GM21529 (cell line): ENCODE data around the gene MAPKBP1.

Source experiments
- ATAC-seq: cut with Tn5 transposase; IDR thresholded peaks from one replicate; pipeline ENCODE4 v1.9.1; 2021; ENCODE audit not compliant: unreplicated experiment

Gene MAPKBP1

DNA sequence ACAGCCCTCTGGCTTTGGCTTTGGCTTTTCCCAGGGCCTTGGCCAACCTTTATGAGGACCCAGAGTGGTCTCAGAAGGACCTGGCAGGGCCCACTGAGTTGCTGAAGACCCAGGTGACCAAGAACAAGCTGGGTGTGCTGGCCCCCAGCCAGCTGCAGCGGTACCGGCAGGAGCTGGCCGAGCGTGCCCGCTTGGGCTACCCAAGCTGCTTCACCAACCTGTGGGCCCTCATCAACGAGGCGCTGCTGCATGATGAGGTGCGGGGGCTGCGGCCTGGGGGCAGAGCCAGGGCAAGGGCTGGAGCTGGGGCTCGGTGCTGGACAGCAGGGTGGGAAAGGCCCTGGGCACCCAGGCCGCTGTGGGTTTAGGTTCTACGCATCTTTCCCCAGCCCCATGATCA is 70.5 kb downstream of the MAPKBP1 start:
- ATAC-seq = no peak

DNA sequence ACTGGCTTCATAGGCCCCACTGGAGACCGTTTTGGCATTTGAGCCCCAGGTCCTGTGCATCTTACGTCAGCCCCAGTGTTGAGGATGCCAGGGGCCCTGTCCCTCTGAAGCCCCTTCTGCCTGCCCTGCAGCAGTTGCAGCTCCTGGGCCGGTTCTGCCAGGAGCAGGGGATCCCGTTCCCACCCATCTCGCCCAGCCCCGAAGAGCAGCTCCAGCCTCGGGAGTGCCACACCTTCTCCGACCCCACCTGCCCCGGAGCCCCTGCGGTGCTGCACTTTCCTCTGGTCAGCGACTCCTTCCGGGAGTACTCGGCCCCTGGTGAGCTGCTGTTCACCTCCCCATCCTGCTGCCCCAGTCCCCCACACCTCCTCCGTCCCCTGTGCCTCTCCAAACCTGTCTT is 72.9 kb downstream of the MAPKBP1 start:
- no peak for ATAC-seq

DNA sequence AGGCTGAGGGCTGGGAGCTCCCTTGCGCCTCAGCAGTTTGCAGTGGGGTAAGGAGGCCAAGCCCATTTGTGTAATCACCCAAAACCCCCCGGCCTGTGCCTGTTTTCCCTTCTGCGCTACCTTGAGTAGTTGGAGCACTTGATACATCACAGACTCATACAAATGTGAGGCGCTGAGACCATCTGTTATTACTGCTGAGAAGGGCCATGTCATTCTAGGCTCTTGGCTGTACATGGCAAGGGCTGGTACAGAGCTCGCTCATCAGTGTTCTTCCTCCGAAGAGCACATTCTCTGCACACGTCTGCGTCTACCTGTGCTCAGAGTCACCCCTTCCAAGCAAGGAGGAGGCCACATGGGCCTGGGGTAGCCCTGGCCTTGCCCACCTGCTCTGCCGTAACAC is 73.7 kb downstream of the MAPKBP1 start:
- ATAC-seq = no peak

DNA sequence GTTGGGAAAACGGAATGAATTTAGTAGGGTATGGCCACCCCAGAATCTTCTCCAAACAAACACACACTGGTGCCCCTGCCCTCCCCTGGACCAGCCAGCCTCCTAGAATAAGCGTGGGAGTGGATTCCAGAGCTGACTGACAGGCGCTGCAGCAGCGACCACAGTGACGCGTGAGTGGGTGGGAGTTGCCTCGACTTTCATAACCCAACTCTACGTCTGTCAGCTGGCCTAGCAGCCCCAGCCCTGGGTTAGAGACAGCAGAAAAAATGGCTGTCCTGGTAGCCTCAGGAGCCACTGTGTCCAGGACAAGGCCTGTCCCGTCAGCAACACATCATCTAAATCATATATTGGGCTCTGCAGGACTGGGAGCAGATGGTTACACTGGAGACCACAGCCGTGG is 74.3 kb downstream of the MAPKBP1 start:
- no peak for ATAC-seq

DNA sequence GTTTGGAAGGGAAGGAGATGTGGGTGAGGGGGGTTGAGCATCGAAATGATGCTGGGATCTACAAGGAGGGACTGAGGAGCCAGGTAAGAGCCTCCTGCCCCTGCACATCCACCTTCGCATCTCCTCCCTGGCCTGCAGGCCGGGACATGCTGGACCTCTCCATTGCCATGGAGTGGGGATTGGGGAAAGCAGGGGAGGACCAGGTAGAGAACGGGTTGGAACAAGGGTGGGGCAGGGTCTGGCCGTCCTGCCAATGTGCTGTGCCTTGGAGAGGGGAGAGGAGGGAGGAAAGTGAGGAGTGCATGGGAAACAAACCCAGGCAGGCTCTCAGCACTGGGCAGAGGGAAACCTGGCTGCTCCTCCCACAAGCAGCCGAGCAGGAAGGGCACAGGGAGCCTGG is 74.9 kb downstream of the MAPKBP1 start:
- ATAC-seq = no peak

DNA sequence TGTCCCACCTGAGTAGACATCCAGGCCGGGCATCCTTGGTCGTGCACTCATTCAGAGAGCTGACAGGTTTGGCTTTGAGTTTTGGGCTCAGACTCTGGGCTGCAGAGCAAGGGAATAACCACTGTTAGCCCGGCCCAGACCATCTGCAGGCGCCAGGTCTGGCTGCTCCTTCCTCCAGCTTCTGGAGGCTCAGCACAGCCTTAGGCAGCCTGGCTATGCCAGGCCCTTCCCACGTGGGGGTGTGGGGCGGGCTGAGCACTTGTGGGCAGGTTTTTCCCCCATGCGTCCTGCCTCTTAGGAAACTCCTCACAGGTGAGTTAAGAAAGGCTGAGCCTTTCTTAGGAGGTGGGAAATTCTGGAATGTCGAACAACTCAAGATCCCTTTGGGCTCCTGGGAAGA is 75.6 kb downstream of the MAPKBP1 start:
- ATAC-seq = no peak

DNA sequence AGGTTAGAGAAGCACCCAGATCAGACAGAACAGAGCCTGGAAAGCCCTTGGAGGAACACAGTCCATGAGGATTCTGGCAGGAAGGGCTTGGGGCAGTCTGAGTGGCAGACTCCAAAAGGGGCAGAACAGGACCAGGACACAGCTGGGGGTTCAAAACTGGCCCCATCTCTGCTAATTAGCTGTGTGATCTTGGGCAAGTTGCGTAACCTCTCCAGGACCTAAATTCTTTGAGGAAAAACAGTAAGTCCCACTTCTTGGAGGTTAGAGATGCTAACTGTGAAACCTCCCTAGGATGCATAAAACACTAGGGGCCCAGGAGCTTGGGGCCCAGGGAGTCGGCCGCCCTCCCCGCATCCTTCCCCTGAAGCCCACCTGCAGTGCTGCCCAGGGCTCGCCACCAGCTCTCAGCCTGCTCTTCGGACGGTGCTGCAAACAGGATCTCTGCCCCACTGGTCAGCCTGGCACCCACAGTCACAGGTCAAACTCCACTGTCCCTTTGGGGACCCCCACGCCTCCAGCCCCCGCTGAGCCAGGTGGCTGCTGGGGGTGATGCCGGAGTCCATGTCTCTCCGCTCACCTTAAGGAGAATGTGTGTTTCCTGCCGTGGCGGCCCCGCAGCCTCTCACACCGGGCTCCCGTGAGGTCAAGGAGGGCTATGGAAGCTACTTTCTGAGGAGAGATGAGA is 76.3 kb downstream of the MAPKBP1 start:
- no peak for ATAC-seq

DNA sequence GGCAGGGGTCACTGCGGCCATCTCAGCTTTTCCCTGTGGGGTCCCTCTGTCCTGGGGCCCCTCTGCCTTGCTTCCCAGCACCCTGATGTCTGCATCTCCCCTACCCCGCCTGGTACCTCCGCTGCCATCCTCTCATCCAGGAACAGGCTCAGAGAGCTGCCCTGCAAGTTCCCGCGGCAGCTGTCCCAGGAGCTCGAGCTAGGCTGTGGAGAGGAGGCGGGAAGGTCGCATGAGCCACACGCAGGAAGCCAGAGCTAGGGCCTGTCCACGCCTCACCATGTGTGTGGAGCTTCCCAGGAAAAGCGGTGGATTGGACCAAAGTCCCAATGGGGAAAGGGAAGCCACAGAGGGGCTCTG is 76.9 kb downstream of the MAPKBP1 start:
- no peak for ATAC-seq

DNA sequence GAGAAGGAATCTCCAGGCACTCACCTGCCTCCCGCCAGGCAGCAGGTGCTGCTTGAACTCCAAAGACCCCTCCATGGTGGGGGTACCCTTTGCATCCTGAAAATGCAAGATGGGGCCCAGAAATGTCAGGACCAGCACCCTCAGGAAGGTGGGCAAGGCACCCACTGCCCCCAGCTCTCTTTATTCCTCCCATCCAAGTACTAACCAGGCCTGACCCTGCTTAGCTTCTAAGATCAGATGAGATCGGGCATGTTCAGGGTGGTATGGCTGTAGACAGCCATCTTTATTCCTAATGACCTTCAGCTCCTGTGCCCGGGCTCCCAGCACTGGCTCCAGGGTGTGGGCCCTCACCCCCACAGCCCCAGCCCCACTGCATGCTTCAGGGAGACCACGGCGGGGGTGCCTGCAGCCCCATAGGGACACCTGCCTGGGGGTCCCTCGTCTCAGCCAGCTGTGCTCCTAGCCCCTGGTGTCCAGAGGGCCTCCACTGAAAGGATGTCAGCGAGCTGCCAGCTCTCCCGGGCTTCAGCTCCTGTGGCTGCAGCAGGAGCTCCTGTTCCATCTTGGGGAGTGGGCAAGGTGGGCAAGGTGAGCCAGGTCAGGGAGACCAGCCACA is 77.6 kb downstream of the MAPKBP1 start:
- ATAC-seq = no peak

DNA sequence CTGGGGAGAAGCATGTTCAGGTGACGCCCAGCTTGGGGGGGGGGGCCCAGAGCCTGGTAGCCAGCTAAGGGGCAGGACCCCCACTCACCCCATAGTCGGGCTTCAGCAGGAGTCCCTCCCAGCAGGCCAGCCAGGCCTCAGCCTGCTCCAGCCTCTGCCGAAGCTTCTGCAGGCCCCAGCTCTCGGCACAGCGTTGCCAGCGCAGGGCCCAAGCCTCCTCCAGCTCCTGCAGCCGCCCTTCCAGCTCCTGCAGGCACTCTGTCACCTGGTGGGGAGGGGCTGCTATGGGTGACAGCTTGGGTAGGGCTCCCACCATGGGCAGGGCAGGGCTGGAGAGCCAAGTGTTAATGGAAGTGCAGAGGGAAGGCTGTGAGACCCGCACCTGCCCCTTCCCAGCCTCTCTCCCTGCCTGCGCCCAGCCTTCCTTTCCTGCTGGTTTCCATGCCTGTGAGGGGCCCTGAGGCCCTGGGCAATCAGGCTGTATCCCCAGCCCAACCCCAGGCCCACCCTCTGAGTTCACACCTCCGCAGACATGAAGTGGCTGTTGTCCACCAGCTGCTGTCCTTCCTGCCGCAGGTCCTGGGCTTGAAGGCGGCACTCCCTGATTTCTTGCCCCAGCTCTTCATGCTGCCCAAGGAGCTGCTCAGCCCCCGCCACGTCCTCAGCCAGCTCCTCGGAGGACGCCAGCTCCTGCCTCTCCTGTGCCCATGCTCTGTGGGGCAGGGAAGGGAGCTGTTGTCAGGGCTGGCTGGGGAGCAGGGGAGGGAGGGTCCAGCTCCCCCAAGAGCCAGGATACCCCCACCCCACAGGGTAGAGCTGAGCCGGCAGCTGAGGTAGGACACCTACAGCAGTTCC is 78.7 kb downstream of the MAPKBP1 start:
- ATAC-seq = no peak

DNA sequence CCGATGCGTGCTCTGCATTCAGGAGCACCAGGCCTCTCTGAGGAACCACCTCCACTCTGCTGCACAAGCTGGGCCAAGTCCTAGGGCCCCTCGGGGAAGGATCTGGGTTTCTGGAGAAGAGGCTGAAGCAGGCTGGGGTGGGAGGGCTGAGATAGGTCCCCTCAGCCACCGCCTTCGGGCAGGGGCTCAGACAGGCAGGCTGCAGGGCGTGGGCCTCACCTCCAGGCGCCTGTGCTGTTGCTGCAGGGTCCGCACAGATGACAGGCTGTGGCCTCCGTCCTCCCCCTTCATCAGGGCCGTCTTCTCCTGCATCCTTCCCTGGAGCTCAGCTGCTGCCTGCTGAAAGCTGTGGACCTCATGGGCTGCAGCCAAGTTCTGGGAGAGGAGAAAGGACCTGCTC is 79.5 kb downstream of the MAPKBP1 start:
- ATAC-seq = no peak

DNA sequence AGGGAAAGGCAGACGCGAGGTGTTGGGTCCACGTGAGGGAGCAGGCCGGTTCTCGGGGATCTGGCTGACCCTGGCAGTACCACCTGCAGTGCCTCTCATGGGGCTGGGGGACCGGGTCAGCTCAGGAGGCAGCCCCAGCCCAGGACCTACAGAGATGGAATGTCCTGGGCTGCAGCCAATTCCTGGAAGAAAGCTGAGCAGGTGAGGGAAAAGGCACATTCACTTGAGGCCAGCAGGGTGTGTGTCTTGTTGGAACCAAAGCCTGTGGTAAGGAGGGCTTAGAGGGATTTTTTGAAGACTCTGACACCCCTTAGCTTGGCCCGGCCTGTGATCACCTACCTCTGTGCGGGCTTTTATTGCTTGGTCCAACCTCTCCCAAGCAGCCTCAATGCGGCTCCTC is 80.2 kb downstream of the MAPKBP1 start:
- no peak for ATAC-seq

DNA sequence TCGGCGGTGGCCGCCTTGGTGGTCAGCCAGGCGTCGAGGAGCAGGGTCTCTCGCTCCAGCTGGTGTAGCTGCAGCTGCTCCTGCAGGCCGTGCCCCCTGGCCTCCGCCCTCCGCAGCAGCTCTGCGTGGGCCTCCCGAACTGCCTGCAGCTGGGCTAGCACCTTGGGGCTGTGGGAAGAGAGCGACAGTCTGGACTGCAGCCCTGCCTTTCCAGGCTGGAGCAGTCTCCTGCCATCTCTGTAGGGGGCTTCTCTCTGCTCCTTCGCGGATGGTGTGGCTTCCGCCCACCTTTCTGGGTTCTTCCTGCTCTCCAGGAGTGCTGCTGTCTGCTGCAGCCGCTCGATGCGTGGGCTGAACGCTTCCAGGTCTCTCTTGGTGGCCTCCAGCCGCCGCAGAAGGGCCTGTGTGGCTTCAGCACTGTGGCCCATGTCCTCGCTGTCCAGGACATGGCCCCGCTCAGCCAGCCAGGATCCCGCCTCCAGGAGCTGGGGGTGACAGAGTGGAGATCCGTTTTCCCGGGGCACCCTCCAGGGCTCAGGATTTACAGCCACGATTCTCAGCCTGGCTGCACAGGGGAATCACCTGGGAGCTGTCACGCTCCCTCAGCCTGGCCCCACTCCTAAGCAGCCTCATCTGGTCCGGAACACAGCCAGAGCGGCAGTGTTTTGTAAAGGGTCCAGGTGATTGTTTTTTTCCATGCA is 81.1 kb downstream of the MAPKBP1 start:
- no peak for ATAC-seq

DNA sequence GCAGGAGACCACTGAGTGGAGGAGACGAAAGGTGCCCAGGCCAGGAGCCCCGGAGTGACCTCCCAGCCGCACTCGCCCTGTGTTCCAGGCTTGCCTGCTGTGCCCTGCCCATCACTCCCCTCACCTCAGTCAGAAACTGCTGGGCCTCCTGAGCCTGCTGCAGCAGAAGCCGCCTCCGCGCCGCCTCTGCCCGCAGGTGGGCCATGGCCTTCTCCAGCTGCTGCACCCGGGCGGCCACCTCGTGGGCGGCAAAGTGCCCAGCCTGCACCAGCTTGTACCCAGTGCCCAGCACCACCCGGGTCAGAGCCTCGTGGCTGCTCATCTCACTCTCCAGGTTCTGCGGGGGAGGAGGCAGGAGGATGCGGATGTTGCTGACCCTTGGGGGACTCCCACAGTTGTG is 82.0 kb downstream of the MAPKBP1 start:
- ATAC-seq = no peak

DNA sequence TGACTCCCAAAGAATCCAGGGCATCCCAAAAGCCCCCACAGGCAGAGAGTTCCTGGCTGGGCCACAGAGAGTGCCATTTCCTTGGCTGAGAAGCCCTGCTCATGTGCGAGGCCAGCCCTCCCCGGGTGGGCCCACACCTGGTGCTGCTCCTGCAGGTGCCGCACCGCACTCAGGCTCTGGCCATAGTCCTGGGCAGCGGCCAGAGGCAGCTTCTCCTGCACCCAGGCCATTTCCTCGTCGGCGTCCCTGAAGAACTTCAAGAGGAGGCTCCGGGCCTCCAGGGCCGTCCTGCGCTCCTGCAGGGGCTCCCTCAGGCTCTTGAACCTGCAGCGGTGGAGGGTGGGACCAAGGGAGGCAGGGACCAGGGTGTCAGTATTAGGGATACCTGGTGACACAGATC is 82.4 kb downstream of the MAPKBP1 start:
- ATAC-seq = no peak

DNA sequence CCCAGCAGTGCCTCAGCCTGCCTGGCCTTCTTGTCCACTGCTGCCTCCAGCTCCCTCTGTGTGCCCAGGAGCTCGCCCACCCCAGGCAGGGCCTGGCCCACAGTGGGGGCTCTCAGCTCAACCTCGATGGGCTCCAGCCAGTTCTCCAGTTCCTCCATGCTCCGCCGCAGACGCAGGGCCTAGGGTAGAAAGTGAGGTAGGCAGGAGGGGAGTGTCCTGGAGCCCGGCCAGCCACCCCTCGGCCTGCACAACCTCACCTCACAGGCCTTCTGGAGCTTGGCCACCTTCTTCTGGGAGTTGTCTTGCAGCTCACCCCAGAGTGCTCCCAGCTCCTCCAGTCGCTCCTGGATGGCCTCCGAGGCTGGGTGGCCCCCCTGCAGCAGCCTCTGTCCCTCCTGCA is 83.0 kb downstream of the MAPKBP1 start:
- no peak for ATAC-seq

DNA sequence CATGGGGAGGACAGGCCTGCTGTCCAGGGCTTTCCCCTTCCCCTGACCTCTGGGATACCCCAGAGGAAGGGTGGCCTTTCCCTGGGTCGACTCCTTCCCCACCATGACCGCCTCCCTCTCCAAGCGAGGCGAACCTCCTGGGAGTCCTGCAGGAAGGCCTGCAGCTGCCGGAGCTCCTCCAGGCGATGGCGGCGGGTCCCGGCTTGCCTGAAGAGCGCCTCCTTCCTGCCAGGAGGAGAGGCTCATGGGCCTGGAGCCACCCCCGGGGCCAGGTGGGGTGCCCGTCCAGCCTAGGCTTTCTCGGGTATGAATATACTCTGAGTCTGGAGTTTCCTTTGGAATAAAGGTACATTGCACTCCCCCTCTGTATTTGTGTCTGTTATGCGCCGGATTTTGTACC is 84.5 kb downstream of the MAPKBP1 start:
- no peak for ATAC-seq

DNA sequence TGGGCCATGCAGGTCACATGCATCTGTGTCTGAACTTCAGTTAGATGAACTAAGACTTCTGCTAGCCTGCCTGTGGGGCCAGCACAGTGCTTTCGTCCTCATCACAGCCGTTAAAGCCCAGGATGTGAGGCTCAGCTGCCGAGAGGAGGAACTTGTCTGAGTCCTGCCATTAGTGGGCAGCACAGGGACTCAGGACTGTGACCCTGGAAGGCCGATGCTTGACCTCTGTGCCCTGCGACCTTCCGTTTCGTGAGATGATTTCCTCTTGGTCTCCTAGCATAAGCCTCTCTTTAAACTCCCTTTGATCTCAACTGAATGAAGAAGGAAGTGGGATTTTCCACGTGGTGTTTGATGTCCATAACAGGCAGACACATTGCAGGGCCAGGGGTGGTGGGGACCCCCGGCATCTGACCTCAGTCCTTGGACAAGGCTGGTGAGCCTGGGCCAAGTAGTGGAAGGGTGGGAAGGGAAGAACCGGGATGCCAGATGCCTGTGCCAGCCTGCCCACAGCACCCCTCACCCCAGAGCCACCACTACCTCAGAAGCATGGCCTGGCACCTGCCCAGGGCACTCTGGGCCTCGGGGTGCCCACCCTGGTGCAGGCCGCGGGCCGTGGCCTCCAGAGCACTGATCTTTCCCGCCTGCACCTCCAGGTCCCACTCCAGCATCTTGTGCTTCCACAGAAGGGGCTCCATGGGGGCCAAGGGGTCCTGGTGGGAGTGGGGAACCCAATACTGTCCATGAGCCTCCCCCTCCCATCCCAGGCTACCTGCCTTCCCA is 86.0 kb downstream of the MAPKBP1 start:
- no peak for ATAC-seq

DNA sequence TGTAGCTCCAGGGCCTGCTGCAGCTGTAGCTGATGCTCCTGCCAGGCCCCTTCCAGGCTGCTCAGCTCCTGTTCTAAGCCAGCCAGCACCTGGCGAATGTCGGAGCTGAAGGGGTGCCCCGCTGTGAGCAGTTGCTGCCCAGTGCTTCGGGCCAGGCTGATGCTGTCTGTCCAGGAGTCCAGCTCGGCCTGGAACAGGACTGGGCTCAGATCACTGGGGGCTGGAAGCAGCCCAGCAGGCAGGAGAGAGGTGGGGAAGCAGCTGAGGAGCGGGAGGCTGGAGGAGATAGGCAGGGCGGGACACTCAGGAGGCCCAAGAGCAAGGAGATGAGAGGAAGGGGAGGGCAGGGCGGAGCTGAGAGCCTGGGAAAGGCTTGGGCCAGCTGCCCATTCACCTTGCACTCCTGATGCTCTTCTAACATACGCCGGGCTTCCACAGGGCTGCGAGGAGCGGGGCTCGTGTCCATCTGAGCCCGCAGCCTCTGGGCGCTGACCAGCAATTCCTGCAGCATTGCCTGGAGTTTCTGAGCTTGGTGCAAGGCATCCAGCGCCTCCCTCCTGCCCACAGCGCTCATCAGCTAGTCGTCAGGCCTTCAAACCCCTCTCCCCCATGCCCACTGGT is 87.6 kb downstream of the MAPKBP1 start:
- ATAC-seq = no peak

DNA sequence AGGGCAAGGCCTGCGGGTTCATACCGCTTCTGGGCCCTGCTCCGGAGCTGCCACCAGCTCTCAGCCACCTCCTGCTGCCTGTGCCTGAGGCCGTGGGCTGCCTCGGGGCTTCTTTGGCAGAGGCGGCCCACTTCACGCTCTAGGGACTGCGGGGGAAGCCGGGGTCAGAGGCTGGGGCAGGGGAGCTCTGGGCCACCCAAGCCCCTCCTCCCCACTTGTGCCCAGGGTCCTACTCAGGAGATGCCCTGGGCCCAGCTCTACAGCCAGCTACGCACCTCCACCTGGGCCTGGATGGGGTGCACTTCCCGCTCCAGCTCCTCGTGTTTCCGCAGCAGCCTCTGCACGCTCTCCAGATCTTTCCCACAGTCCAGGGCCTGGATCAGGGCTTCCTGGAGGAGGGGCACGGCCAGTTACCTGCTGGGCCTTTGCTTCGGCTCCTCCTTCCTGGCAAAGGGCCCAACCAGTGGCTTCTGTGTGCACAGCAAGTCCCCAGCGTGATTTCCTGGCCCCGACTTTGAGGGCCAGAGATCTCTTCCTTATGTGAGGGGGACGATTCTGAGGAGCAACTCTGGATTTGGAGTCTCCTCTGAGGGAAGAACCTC is 88.3 kb downstream of the MAPKBP1 start:
- ATAC-seq = no peak
